Skeletal muscle tissue (tissue), 4 donors: ENCODE data around the gene MAML1. TPM values are rescaled to one million over a fixed set of nuclear protein-coding genes. Genes with fewer than 3 reads are reported as not detected.
A peak's percentile ranks its signal among the peaks of the same experiment; 100 is the strongest.

Experiments used
- H3K27ac ChIP-seq: one replicate; pipeline ENCODE4 v1.7.0; 2013; ENCODE audit warnings: mild to moderate bottlenecking, low read depth, low read length, inconsistent platforms
- H3K27me3 ChIP-seq, 3 donors: one replicate each; pipeline ENCODE4 v1.7.0; 2013; ENCODE audit warnings: low read length in 3 of 3; ENCODE audit not compliant: control insufficient read depth in 3 of 3, insufficient read depth in 3 of 3
- H3K36me3 ChIP-seq, 3 donors: one replicate each; pipeline ENCODE4 v1.7.0; 2013; ENCODE audit warnings: low read length in 3 of 3; ENCODE audit not compliant: control insufficient read depth in 3 of 3, insufficient read depth in 3 of 3
- H3K4me1 ChIP-seq, 3 donors: one replicate each; pipeline ENCODE4 v1.7.0; 2013; ENCODE audit warnings: low read length in 3 of 3, mild to moderate bottlenecking in 3 of 3; ENCODE audit not compliant: control insufficient read depth in 3 of 3, insufficient read depth in 3 of 3
- H3K4me3 ChIP-seq, 3 donors: one replicate each; pipeline ENCODE4 v1.7.0; 2013; ENCODE audit warnings: low read length in 3 of 3
- H3K9ac ChIP-seq, 3 donors: one replicate each; pipeline ENCODE4 v1.7.0; 2013; ENCODE audit warnings: low read length in 3 of 3, mild to moderate bottlenecking in 3 of 3, moderate library complexity in 2 of 3, low read depth in 1 of 3
- H3K9me3 ChIP-seq, 3 donors: one replicate each; pipeline ENCODE4 v1.7.0; 2013; ENCODE audit warnings: low read length in 3 of 3; ENCODE audit not compliant: control insufficient read depth in 3 of 3
- total RNA-seq: library from RNA; depleted of rRNA; stranded (reverse); fragments of >200 nt; gene quantifications from one replicate; pipeline ENCODE4 v1.2.3, GENCODE V29; 2014
- donor health status: Osteomylitis.

Gene MAML1
- total RNA-seq, 1 donor from 2014 or later: 7.8 TPM

DNA sequence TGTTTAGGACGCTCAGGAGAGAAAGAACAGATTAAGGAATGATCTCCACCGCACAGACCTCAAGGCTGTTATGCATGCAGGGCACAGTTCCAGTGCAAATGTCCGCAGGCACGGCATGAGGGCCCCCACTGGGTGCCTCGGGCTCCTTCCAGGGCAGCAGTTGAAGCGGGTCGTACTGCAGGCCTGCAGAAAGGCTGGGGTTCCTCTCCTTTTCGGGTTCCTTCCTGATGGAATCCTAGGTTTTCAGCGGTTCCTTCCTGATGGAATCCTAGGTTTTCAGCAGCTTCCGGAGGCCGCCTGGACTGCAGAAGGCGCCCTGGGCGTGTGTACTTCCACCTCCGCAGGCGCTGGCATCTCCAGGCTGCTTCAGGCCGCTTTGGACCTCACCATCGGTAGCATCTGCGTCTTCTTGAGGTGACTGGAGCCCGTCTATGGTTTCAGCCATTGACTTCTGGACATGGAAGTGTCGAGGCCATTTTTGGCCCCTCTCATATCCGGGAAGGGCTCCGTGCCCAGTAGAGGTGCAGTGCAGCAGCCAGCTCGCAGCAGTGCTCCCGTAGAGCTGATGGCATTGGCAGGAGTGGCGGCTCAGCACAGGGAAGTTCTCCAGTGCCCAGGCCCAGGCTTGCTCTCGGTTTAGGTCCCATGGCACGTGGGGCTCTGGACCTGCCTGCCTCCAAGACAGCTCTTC is 79.7 kb downstream of the MAML1 start:
- Histone ChIP-seq H3K9me3 (no peaks in the 10 kb centered on the region), H3K9ac (no peak overlapping the region), H3K27me3 (no peaks in the 10 kb centered on the region), H3K4me3 (no peak overlapping the region), H3K36me3 (peaks cover 0 to 6% (median 4%) of the 10 kb centered on the region in 3 donors), H3K4me1 (peaks cover 1 to 5% (median 4%) of the 10 kb centered on the region in 3 donors), H3K27ac (no peak overlapping the region)

DNA sequence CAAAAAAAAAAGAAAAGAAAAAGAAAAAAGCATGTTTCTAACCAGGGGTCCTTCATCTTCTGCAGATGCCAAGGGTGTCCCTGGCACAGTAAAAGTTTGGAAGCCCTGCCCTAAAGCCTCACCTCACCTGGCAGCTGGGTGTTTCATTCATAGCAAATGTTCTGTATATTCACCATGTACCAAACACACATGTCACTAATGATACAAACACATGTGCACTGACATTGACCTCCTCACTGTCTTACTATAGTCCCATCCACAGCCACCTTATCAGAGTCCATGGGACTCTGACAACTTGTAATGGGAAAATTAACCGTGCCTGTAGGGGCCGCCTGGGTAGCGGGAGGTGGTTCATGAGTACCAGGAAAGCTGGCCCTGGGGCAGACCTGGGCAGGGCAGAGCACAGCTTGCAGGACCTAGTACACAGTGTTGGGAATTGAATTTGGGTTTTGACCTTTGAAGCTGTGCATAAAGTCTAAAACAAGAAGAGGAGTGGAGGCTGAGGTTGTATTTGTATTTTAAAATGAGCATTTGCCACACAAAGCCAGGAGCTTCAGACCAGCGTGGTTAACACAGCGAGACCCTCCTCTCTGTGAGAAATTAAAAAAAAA is 80.5 kb downstream of the MAML1 start:
- Histone ChIP-seq H3K9me3 (no peaks in the 10 kb centered on the region), H3K36me3 (peaks cover 0 to 6% (median 4%) of the 10 kb centered on the region in 3 donors), H3K4me3 (no peak overlapping the region), H3K27ac (no peak overlapping the region), H3K4me1 (peaks cover 7 to 11% (median 11%) of the 10 kb centered on the region in 3 donors), H3K9ac (no peak overlapping the region), H3K27me3 (no peaks in the 10 kb centered on the region)

DNA sequence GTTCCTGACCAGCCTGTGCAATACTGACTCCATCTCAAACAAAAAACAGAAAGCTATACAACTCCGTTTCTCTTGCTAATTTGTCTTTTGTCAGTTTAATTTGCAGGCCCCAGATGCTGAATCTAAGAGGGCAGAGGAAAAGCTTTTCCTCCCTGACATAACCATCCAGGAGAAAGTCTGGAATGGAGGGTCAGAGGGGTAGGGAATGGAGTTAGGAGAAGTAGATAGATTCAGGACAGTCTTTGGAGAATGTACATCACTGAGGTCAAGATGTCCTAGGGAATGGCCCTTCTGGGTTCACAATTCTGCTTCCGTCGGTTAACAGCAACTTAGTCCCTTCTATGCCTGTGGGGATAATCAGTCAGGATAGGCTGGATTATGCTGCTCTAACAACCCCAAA is 81.5 kb downstream of the MAML1 start:
- no peaks in the 10 kb centered on the region for H3K27me3 ChIP-seq
- H3K36me3 ChIP-seq: peaks cover 0 to 6% (median 4%) of the 10 kb centered on the region in 3 donors
- H3K9ac ChIP-seq: no peak overlapping the region
- peaks cover 14 to 18% (median 18%) of the 10 kb centered on the region in 3 donors for H3K4me1 ChIP-seq
- H3K4me3 ChIP-seq: no peak overlapping the region
- H3K9me3 ChIP-seq: no peaks in the 10 kb centered on the region
- H3K27ac ChIP-seq: no peak overlapping the region

DNA sequence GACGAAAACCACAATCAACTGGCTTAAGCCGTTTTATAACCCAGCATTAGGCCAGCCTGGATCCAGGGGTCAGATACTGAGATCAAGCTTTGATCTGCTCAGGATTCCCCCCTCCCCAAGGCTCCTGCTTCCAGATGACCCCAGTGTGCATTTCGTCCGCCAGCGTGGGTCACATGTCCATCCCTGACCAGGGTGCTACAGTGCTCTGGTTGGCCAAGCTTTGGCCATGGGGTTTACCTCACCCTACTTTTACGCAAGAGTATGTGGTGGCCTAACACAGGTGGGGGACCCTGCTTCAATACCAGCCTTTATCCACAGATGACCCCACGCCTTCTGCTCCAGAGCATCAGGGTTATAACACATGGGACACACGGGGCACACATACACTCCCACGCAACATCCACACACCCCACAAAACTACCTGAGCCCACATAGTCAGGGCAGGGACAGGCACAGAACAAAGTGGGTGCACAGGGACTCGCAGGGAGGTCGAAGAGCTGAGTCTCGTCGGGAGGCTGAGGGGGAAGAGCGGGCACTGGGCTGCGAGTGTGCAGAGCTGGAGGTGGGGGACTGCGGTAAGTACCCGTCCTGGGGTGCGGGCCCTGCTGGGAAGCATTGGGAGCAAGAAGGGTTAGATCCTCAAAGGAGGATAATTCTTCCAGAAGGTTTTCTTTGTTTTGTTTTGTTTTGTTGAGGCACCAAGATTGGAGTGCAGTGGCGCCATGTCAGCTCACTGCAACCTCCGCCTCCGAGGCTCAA is 83.0 kb downstream of the MAML1 start:
- Histone ChIP-seq H3K27ac (no peak overlapping the region), H3K36me3 (peaks cover 0 to 6% (median 4%) of the 10 kb centered on the region in 3 donors), H3K4me3 (no peak overlapping the region), H3K27me3 (no peaks in the 10 kb centered on the region), H3K9me3 (no peaks in the 10 kb centered on the region), H3K9ac (no peak overlapping the region), H3K4me1 (peaks cover 27 to 32% (median 31%) of the 10 kb centered on the region in 3 donors)

DNA sequence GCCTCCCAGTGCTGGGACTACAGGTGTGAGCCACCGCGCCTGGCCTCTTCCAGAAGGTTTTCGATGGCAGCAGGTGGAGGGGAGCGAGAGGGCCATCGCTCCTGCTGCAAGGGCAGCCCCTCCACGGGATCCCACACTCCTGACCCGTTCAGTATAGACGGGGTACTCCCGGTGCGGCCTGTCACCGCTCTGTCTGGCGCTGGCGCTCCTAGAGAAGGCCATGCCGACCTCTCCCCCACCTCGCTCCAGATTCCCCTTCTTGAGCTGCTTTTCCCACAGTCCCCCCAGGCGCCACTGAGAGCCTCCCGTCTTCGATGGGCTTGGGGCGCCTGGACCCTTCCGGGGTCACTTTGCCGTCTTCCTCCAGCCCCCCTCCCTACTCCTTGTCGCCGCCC is 83.8 kb downstream of the MAML1 start:
- peak overlapping the region in 2 of 3 donors; percentile 67 to 79 for H3K9ac ChIP-seq

DNA sequence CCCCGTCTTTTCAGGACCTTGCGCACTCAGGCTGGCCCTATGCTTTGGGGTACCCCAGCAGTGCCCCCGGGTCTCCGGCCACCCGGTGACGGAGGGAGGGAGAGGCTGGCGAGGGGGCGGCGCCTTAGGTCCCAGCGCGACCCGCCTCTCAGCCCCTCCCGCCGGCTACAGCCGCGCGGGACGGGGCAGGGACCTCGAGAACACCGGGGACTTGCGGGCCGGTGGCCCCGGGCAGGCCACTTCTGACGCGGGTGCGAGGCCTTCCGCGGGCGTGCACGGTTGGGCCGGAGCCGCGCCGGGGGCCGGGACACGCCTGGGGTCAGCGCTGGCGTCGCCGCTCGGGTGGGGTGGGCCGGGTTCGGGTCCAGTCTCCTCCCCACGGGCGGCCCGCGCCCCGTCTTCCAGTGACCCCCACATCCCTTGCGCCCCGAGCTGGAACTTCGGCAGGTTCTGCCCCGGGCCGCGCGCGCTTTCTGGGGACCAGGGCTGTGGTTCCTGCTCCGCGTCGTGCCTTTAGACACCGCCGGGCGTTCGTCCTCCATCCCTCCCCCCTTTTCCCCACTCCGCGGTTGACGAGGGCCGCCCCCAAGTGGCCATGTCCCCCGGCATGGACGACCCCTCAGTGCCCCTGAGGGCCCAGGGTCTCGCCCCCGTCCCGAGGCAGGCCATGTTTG is 84.3 kb downstream of the MAML1 start:
- Histone ChIP-seq H3K27me3 (no peaks in the 10 kb centered on the region), H3K4me1 (peaks cover 29 to 34% (median 33%) of the 10 kb centered on the region in 3 donors), H3K9me3 (no peaks in the 10 kb centered on the region), H3K9ac (peak overlapping the region; percentile 51 to 79 (median 67)), H3K27ac (peak overlapping the region; percentile 58), H3K4me3 (peak overlapping the region; percentile 30 to 67 (median 61)), H3K36me3 (peaks cover 4 to 8% (median 7%) of the 10 kb centered on the region in 3 donors)

More for the DNA sequence above, 83.8 kb downstream of the MAML1 start:
- Histone ChIP-seq H3K4me3 (peak overlapping the region; percentile 14 to 67 (median 61)), H3K4me1 (peaks cover 27 to 32% (median 31%) of the 10 kb centered on the region in 3 donors), H3K27me3 (no peaks in the 10 kb centered on the region), H3K27ac (no peak overlapping the region), H3K36me3 (peaks cover 4 to 6% (median 4%) of the 10 kb centered on the region in 3 donors), H3K9me3 (no peaks in the 10 kb centered on the region)

DNA sequence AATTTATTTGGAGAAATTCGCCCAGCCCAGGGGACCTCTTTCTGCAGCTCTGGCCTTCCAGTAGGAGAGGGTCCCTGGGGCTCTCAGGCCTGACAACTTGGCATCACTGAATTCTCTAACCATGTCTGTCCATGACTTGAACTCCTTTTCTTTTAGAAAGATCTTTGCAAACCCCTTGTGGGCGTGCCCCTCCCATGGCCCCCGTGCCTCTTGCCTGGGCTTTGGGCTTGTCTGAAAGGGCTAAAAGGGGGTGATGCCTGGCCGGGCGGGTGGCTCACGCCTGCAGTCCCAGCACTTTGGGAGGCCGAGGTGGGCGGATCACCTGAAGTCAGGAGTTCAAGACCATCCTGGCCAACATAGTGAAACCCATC is 84.8 kb downstream of the MAML1 start:
- peak overlapping the region; percentile 58 for H3K27ac ChIP-seq
- H3K27me3 ChIP-seq: no peaks in the 10 kb centered on the region
- H3K9ac ChIP-seq: peak overlapping the region in 2 of 3 donors; percentile 67 to 79
- peaks cover 8 to 12% (median 12%) of the 10 kb centered on the region in 3 donors for H3K36me3 ChIP-seq
- H3K4me3 ChIP-seq: peak overlapping the region; percentile 30 to 67 (median 61)
- H3K4me1 ChIP-seq: peaks cover 35 to 40% (median 38%) of the 10 kb centered on the region in 3 donors
- H3K9me3 ChIP-seq: no peaks in the 10 kb centered on the region

DNA sequence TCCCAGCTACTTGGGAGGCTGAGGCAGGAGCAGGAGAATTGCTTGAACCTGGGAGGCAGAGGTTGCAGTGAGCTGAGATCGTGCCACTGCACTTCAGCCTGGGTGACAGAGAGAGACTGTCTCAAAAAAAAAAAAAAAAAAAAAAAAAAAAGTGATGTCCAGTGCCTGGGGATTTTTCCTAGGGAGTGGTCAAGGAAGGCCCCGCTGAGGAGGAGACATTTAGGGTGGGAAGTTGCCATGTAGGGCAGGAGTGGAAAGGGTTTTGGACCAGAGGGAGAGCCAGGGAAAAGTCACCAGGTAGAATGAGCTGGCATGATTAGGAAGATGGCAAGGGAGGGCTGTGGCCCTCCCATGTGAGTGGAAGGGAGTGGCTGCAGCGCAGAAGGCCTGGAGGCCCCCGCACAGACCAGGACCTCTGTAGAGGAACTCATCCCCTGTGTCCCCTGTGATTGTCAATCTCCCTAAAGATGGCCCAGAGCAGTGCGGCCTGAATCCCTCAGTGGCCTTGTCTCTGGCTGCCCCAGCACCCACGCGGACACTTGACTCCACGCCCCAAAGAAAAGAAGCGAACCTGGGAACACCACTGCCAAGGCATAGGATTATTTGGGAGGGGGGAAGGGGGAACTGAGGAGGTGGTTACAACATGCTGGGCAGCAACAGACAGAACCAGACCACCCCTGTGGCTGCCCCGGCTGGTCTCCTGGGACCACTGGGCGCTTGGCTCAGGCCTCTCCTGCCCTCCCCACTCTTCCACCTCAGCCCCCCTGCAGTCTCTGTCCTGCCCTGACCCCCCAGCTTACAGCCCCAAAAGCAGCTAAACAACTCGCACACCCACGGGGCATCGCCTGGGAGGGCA is 85.5 kb downstream of the MAML1 start:
- Histone ChIP-seq H3K27ac (peak overlapping the region; percentile 99), H3K36me3 (peaks cover 12 to 18% (median 14%) of the 10 kb centered on the region in 3 donors), H3K4me1 (peaks cover 41 to 46% (median 45%) of the 10 kb centered on the region in 3 donors), H3K27me3 (no peaks in the 10 kb centered on the region), H3K4me3 (peak overlapping the region; percentile 78 to 94 (median 83)), H3K9me3 (no peaks in the 10 kb centered on the region), H3K9ac (peak overlapping the region; percentile 77 to 100 (median 88))
